ENCODE data around the gene MTMR4.
"Not testable (repeated sequence)": the region's sequence is repeated elsewhere in the genome, so short reads cannot be mapped to it uniquely, and the experiment has no call there.

MTMR4 gene

DNA sequence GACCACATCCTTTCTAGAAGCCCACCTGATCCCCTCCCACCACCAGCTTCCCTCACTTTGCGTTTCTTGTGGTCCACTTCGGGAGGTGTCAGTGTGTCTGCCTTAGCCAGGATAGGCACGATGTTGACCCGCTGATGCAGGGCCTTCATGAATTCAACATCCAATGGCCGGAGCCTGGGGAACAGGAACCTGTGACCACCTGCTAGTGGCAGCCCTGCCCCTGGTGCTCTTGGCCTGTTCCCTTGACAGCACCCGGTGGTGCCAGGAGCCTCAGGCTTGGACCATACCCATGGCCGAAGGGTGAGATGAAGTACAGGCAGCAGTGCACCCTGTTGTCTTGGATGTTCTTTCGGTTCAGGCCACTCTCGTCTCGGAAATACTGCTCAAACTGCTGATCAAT lies 7.2 kb upstream of the MTMR4 start:
- DNase-seq, result no peak

- DNase-seq, result no peak
These were observed 6.5 kb upstream of the MTMR4 start for GRCh38 chr17:58520843-58521430.

- peak; percentile 98 for DNase-seq
These were observed 3.6 kb upstream of the MTMR4 start for GRCh38 chr17:58517928-58518609.

DNA sequence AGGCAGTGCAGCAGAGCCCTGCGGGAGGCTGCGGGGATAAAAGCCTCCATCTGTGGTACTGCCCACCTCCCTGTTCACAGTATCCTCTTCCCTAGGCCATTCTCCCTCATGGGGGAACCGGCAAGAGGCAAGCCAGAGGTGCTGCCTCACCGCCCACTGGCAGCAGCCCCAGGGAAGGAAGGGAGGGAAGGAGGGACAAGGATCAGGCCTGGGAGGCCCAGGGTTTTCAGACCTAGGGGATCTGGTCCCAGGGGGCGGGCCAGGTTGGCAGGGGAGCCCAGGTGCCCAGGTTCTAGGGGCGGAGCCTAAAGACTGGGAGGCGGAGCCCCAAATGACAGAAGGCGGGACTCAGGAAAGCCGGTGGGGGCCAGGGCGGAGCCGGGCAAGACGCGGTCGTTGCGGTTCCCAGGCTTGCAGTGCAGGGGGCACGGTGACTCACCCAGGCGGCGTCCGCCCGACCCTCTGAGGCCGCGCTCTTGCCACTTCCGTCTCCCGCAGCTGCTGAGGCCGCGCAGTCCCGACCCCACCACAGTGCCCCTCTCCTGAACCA lies 3.0 kb upstream of the MTMR4 start:
- DNase-seq, result no peak

- DNase-seq, result no peak
These were observed 2.4 kb upstream of the MTMR4 start for GRCh38 chr17:58516644-58517377.

- DNase-seq, result no peak
These were observed 848 bp upstream of the MTMR4 start for GRCh38 chr17:58515286-58515685.

GRCh38 chr17:58514770-58515157 lies 326 bp upstream of the MTMR4 start:
- DNase-seq, result no peak

GRCh38 chr17:58513267-58513964 lies 1.0 kb downstream of the MTMR4 start:
- DNase-seq, result no peak

- no peak for DNase-seq
These were observed 4.4 kb downstream of the MTMR4 start for GRCh38 chr17:58510075-58510474.

- no peak for DNase-seq
These were observed 5.9 kb downstream of the MTMR4 start for GRCh38 chr17:58508341-58509067.

DNA sequence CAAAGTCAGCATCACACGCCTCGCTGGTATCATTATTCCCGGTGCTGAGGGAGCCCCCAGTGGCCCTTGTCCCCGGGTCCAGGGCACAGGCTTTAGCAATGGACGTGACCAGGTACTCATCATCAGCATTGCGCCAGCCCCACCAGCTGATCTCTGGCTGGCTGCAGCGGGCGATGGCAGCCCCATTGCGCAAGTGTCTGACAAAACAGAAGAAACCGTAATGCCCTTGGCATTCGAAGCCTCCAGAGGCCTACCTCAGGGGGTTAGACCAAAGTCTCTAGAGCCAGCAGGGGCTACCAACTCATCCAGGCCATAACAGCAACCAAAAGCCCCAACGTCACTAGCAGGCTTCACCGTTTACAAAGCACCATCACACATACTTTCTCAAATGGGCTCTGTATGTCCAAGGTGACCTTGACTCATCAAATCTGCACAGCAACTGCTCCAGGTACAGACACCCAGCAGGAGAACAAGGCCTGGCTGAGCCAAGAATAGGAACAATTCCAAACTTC lies 7.3 kb downstream of the MTMR4 start:
- DNase-seq, result no peak

DNA sequence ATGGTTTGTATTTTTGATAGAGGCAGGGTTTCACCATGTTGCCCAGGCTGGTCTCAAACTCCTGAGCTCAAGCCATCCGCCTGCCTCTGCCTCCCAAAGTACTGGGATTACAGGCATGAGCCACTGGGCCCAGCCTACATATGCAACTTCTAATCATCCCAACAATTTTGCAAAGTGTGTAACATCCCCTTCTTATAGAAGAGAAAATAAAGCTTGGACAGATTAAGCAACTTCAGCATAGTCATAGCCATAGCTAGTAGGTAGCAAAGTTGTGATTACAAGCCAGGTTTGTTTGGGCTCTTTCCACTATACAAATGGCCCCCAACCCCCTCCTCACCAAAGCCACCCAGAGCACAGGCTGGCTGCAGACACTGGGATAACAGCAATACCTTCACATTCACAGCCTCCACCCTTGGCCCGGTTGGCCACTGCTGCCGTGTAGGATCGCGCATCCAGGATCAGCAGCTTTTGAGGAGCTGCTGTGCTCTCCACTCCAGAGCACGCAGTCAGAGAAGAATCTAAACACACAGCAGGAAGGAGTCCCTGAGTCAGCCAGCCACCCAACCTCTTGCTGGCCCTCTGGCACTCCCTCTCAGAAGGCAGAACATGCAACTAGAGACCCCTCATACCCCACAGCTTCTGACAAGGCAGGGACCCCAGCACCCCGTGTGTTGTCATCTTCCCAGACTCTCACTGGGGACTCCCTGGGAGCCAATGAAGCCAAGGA lies 7.9 kb downstream of the MTMR4 start:
- no peak for DNase-seq

DNA sequence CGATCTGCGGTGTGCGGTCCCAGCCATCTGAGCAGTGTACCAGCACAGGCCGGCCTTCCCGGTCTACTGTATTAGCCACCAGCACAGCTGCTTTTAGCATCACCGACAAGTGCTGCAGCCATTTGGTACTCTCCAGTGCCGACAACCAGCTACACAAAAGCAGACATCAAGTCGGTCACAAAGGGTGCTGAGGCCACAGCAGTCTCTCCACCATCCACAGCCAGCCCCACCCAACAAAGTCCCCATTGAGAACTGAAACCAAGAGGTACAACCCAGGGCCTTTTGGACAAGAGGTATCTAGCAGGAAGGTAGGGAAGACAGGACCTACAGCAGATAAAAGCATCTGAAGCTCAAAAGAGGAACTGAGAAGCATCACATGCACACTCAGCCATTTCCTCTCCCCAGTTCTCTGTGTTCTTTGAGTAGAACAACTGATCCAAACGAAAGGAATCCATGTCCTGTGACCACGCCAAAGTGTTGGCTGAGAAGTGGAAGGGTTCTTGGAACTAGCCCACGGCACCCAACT lies 9.5 kb downstream of the MTMR4 start:
- DNase-seq, result no peak

DNA sequence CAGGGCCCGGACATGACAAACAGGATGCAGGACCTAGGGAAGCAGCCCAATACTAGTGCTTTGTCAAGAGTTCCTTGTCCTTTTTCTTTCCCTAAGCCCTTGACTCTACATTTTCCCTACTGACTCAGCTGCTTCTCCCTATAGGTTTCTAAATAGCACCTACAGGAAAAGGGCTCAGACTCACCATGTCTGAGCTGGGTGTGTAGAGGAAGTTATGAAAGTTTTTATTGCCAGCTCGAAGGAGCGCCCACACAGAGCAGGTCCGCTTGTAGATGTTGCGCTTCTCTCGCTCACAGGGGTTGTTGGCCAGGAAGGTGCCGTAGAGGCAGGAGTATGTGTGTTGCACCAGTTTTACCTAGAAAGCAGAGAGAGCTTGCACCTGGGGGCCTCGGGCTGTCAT lies 10.6 kb downstream of the MTMR4 start:
- DNase-seq, result no peak

- DNase-seq, result not testable (repeated sequence)
These were observed 11.3 kb downstream of the MTMR4 start for GRCh38 chr17:58503134-58503533.

DNA sequence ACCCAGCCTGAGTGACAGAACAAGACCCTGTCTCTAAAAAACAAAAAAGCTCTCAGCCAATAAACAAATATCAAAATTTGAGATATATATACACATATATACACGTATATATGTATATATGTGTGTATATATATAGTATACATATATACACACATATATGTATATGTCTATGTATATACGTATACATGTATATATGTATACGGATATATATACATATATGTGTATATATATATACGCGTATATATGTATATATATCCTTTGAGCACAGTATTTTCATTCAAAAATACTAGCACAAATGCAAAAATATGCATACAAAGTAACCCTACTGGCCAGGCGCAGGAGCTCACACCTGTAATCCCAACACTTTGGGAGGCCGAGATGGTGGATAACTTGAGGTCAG lies 13.0 kb downstream of the MTMR4 start:
- DNase-seq, result no peak

- no peak for DNase-seq
These were observed 16.1 kb downstream of the MTMR4 start for GRCh38 chr17:58498177-58498828.

DNA sequence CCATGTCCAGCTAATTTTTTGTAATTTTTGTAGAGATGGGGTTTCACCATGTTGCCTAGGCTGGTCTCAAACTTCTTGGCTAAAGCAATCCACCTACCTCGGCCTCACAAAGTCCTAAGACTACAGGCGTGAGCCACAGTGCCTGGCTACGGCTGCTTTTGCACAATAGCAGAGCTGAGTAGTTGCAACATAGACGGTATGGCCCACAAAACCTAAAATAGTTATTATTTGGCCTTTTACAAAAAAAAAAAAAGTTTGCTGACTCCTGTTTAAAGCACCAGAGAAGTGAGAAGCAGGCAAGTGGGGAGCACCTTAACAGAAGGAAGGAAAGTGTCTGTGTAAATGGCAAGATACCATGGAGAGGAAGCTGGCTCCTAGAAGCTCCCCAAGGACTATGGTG lies 20.9 kb downstream of the MTMR4 start:
- no peak for DNase-seq

GRCh38 chr17:58492238-58493121 lies 22.0 kb downstream of the MTMR4 start:
- no peak for DNase-seq

GRCh38 chr17:58491510-58492045 lies 22.9 kb downstream of the MTMR4 start:
- DNase-seq, result no peak

Measured in NCI-H2029 (cell line).